ENCODE results near the gene EXOSC5. TPM values are rescaled to one million over a fixed set of nuclear protein-coding genes. Genes with fewer than 3 reads are reported as not detected.

The EXOSC5 gene
- total RNA-seq, 4 donors from 2014 or later = 28.6 to 34.5 (median 28.9) TPM

GRCh38 chr19:41408256-41408655 lies 11.1 kb upstream of the EXOSC5 start:
- WGBS, 2 donors = 72 to 79% methylated on average over 4 of the region's 4 CpGs
- DNase-seq (ENCODE audit: low spot score in 2 of 2) = no peak
- intact Hi-C loops (cut with DNase I; ENCODE audit: low total_unique reads) = no loop called here

DNA sequence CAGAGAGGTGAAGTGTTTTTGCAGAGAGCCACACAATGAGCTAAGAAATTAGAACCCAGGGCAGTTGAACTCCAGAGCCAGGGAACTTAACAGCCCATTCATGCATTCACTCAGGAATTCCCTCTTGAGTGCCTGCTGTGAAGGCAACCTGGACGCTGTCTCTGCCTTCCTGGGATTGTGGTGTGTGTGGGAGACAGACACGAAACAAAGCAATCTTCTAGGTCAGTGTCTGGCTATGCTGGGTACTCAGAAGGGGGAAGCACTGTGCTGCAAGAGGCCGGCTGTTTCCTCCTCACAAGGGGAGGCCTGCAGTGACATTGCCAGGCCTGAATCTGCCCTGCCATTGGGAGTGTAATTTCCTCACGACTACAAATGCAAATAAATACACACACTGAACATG lies 10.1 kb upstream of the EXOSC5 start:
- no peak for DNase-seq (ENCODE audit: low spot score in 2 of 2)
- no peak overlapping the region for H3K4me3 ChIP-seq (ENCODE audit: low read depth, poor library complexity, severe bottlenecking)
- intact Hi-C loops (cut with DNase I; ENCODE audit: low total_unique reads) = no loop called here
- 60 to 86% methylated on average over 4 of the region's 4 CpGs for WGBS, 2 donors
- TF ChIP-seq, protein P1, sequence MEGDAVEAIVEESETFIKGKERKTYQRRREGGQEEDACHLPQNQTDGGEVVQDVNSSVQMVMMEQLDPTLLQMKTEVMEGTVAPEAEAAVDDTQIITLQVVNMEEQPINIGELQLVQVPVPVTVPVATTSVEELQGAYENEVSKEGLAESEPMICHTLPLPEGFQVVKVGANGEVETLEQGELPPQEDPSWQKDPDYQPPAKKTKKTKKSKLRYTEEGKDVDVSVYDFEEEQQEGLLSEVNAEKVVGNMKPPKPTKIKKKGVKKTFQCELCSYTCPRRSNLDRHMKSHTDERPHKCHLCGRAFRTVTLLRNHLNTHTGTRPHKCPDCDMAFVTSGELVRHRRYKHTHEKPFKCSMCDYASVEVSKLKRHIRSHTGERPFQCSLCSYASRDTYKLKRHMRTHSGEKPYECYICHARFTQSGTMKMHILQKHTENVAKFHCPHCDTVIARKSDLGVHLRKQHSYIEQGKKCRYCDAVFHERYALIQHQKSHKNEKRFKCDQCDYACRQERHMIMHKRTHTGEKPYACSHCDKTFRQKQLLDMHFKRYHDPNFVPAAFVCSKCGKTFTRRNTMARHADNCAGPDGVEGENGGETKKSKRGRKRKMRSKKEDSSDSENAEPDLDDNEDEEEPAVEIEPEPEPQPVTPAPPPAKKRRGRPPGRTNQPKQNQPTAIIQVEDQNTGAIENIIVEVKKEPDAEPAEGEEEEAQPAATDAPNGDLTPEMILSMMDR (IDR thresholded peaks at IDR 0.05) = no peak
- no peak for TF ChIP-seq POLR2A (IDR thresholded peaks at IDR 0.05)

More at GRCh38 chr19:41408256-41408655, 11.1 kb upstream of the EXOSC5 start:
- TF ChIP-seq POLR2A (IDR thresholded peaks at IDR 0.05) = no peak
- TF ChIP-seq, protein P1 (IDR thresholded peaks at IDR 0.05) = no peak
- H3K4me3 ChIP-seq (ENCODE audit: low read depth, poor library complexity, severe bottlenecking) = no peak overlapping the region

DNA sequence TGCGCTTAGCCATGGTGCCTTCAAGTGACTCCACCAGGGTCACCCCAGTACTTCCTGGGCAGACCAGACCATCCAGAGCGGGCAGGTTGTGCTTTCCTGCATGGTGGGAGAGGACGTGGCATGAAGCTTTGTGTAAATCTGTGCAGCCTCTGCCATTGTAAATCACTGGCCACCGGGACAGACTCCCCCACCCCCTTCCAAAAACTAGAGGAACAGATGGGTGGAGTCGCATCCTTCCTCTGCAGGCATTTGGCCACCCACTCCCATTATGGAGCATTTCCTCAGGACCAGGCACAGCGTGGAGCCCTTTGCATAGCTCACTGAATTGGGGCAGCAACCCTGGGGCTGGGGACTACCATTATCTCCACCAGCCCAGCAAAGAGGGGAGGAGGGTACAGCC lies 8.6 kb upstream of the EXOSC5 start:
- 74 to 77% methylated on average over 5 to 6 of the region's 6 CpGs for WGBS, 2 donors
- DNase-seq (ENCODE audit: low spot score in 2 of 2) = no peak
- TF ChIP-seq, protein P1 (IDR thresholded peaks at IDR 0.05) = no peak
- no peak for TF ChIP-seq POLR2A (IDR thresholded peaks at IDR 0.05)
- intact Hi-C loops (cut with DNase I; ENCODE audit: low total_unique reads) = no loop called here
- no peak overlapping the region for H3K4me3 ChIP-seq (ENCODE audit: low read depth, poor library complexity, severe bottlenecking)

- no peak for TF ChIP-seq POLR2A (IDR thresholded peaks at IDR 0.05)
- TF ChIP-seq, protein P1 (IDR thresholded peaks at IDR 0.05) = no peak
- intact Hi-C loops (cut with DNase I; ENCODE audit: low total_unique reads) = no loop called here
- H3K4me3 ChIP-seq (ENCODE audit: low read depth, poor library complexity, severe bottlenecking) = no peak overlapping the region
- whole genome bisulfite sequencing, 2 donors = 44 to 60% methylated on average over 12 of the region's 12 CpGs
- DNase-seq (ENCODE audit: low spot score in 2 of 2) = no peak
Observed at GRCh38 chr19:41403181-41403970, 6.2 kb upstream of the EXOSC5 start.

DNA sequence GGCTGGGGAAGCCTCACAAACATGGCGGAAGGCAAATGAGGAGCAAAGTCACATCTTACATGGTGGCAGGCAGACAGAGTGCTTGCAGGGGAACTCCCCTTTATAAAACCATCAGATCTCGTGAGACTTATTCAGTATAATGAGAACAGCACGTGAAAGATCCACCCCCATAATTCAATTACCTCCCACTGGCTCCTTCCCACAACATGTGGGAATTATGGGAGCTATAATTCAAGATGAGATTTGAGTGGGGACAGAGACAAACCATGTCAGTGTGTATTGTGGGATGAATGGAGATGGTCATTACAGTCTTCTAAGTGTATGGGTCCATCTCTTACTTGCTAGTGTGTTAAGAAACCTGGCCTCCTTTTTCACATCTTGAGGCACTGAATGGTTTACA lies 4.9 kb upstream of the EXOSC5 start:
- intact Hi-C loops (cut with DNase I; ENCODE audit: low total_unique reads) = no loop called here
- TF ChIP-seq, protein P1 (IDR thresholded peaks at IDR 0.05) = no peak
- no peak for TF ChIP-seq POLR2A (IDR thresholded peaks at IDR 0.05)
- 53 to 74% methylated on average over 3 of the region's 3 CpGs for WGBS, 2 donors
- no peak overlapping the region for H3K4me3 ChIP-seq (ENCODE audit: low read depth, poor library complexity, severe bottlenecking)
- DNase-seq (ENCODE audit: low spot score in 2 of 2) = no peak
